Smooth muscle cell (in vitro differentiated cells): ENCODE data around the gene NLGN2. TPM values are rescaled to one million over a fixed set of nuclear protein-coding genes. Genes with fewer than 3 reads are reported as not detected.

Experiments used
- DNase-seq: peaks from one replicate; lab custom pipeline; 2025; ENCODE audit not compliant: unreplicated experiment; lab: John Stamatoyannopoulos, UW
- H2AFZ ChIP-seq: fragments of 200-600 bp; sonication (generic); 2 replicates; pipeline ENCODE4 v1.6.0; 2016; ENCODE audit warnings: antibody characterized with exemption, low read depth, mild to moderate bottlenecking
- H3F3A ChIP-seq: fragments of 200-600 bp; sonication (generic); 2 replicates; pipeline ENCODE4 v1.6.0; 2017; ENCODE audit warnings: antibody characterized with exemption, low read depth
- H3K27ac ChIP-seq: fragments of 200-600 bp; sonication (generic); 2 replicates; pipeline ENCODE4 v1.5.1; 2016; ENCODE audit warnings: low read depth, mild to moderate bottlenecking
- H3K27me3 ChIP-seq: fragments of 200-600 bp; sonication (generic); 2 replicates; pipeline ENCODE4 v1.6.1; 2016; ENCODE audit warnings: low read depth, mild to moderate bottlenecking
- H3K36me3 ChIP-seq: fragments of 200-600 bp; sonication (generic); 2 replicates; pipeline ENCODE4 v1.5.1; 2016; ENCODE audit warnings: low read depth
- H3K4me1 ChIP-seq: fragments of 200-600 bp; sonication (generic); 2 replicates; pipeline ENCODE4 v1.5.1; 2016; ENCODE audit warnings: low read depth
- H3K4me2 ChIP-seq: fragments of 200-600 bp; sonication (generic); 2 replicates; pipeline ENCODE4 v1.6.0; 2016; ENCODE audit warnings: mild to moderate bottlenecking
- H3K4me3 ChIP-seq: fragments of 200-600 bp; sonication (generic); 2 replicates; pipeline ENCODE4 v1.5.1; 2016; ENCODE audit warnings: mild to moderate bottlenecking
- H3K79me2 ChIP-seq: fragments of 200-600 bp; sonication (generic); 2 replicates; pipeline ENCODE4 v1.6.0; 2016; ENCODE audit warnings: low read depth, mild to moderate bottlenecking
- H3K9ac ChIP-seq: fragments of 200-600 bp; sonication (generic); 2 replicates; pipeline ENCODE4 v1.6.0; 2016; ENCODE audit warnings: low read depth
- H3K9me3 ChIP-seq: fragments of 200-600 bp; sonication (generic); replicated peaks from 2 replicates; pipeline ENCODE4 v1.5.1; 2016; ENCODE audit warnings: low read depth
- H4K20me1 ChIP-seq: fragments of 200-600 bp; sonication (generic); 2 replicates; pipeline ENCODE4 v1.6.0; 2016; ENCODE audit warnings: low read depth
- CTCF ChIP-seq: fragments of 200-600 bp; sonication (generic); IDR thresholded peaks from 2 replicates; pipeline ENCODE4 v1.5.1; 2017; ENCODE audit warnings: borderline replicate concordance, mild to moderate bottlenecking, antibody characterized with exemption; ENCODE audit not compliant: insufficient read depth, poor library complexity, severe bottlenecking
- WGBS: methylation state at CpG from one replicate; pipeline ENCODE4 v1.1.7; 2016; ENCODE audit warnings: low lambda C conversion rate; 5-methylcytosine and 5-hydroxymethylcytosine counted together
- polyA plus RNA-seq: library from polyadenylated mRNA; unstranded; fragments of >200 nt; fragmentation: Nextera tagmentation; extraction: Ambion mirVana; gene quantifications from 2 replicates; pipeline ENCODE4 v1.2.1, GENCODE V29; 2016
- total RNA-seq: library from RNA; depleted of rRNA; stranded (reverse); fragments of >200 nt; gene quantifications from 2 replicates; pipeline ENCODE4 v1.2.3, GENCODE V29; 2014

Gene NLGN2
- total and polyA plus RNA-seq, 2 experiments from 2014 or later: 10.8 to 20.9 TPM

DNA sequence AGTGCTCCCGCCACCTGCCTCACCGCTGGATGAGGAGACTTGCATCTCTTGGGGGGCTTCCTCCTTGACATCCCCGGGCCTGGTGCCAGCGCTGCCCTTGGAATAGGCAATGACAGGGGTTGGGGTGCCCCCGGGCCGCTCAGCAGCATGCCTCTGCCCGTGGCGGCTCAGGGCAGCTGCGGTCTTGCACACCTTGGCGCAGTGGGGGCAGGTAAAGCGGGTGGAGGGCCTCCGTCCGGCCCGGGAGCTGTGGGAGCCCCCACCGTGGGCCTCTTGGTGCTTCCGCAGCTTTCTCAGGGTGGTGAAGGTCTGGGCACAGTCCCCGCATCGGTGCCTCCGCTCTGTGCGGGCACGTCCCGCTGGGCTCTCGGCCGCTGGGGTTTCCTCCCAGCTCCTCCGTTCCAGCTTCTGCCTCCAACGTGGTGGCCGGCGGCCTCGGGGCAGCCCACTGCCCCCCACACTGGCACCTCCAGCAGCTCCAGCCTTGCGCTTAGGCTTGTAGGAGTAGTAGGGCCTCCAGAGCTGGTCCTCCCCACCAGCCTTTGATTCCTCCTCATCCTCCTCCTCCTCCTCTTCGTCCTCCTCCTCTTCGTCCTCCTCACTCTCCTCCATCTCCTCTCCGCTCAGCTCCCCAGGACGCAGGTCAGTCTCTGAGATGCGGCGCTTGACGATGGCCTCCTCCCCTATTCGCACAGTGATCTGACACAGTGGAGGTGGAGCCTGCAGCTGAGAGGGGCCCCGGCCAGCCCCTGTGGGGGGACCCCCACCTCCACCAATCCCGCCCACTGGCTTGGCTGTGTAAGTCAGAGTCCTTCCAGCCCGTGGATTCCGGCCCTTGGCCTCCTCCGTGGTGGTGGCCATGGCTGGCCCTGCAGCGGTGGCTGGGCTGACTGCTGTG is 55.1 kb downstream of the NLGN2 start:
- Histone ChIP-seq H3K9me3 (no peaks in the 10 kb centered on the region), H3K4me2 (no peak overlapping the region), H3K79me2 (peaks cover 17% of the 10 kb centered on the region), H3K36me3 (no peaks in the 10 kb centered on the region), H3F3A (peaks cover 18% of the 10 kb centered on the region), H4K20me1 (peaks cover 39% of the 10 kb centered on the region), H3K27me3 (no peaks in the 10 kb centered on the region), H3K27ac (no peak overlapping the region), H2AFZ (no peak overlapping the region), H3K4me3 (no peak overlapping the region), H3K9ac (no peak overlapping the region), H3K4me1 (peaks cover 8% of the 10 kb centered on the region)
- no peak for TF ChIP-seq CTCF
- 96% methylated on average over 43 of the region's 44 CpGs for WGBS
- no peak for DNase-seq

GRCh38 chr17:7463372-7463846 is 55.8 kb downstream of the NLGN2 start:
- Histone ChIP-seq H3K4me3 (no peak overlapping the region), H2AFZ (no peak overlapping the region), H3K9me3 (no peaks in the 10 kb centered on the region), H3F3A (peaks cover 12% of the 10 kb centered on the region), H3K27ac (no peak overlapping the region), H3K27me3 (no peaks in the 10 kb centered on the region), H3K4me1 (peaks cover 8% of the 10 kb centered on the region), H4K20me1 (peaks cover 46% of the 10 kb centered on the region), H3K79me2 (peaks cover 23% of the 10 kb centered on the region), H3K4me2 (no peak overlapping the region), H3K36me3 (no peaks in the 10 kb centered on the region), H3K9ac (no peak overlapping the region)
- DNase-seq: no peak
- 96% methylated on average over 11 of the region's 14 CpGs for WGBS
- TF ChIP-seq CTCF: no peak

DNA sequence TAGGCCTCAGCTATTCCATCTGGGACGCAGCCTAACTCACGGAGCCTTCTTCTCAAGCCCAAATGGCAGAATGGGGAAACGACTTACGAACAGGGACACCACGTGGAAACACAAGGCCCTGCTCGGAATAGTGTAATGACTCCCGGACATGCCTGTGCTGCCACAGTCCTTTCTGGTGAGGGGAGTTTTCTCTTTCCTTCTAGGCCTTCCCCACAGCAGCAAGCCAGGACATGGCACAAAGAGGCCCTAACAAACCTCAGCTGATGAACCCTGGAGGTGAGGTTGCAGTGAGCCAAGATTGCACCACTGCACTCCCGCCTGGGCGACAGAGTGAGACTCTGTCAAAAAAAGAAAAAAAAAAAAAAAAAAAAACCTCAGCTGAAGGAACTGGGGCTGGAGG is 56.4 kb downstream of the NLGN2 start:
- H3K4me2 ChIP-seq: no peak overlapping the region
- no peak for TF ChIP-seq CTCF
- H3K27me3 ChIP-seq: no peaks in the 10 kb centered on the region
- peaks cover 30% of the 10 kb centered on the region for H3K79me2 ChIP-seq
- no peak overlapping the region for H3K27ac ChIP-seq
- 89% methylated on average over 9 of the region's 9 CpGs for WGBS
- H3K4me1 ChIP-seq: peaks cover 8% of the 10 kb centered on the region
- no peaks in the 10 kb centered on the region for H3K9me3 ChIP-seq
- no peak for DNase-seq
- no peak overlapping the region for H3K9ac ChIP-seq
- no peak overlapping the region for H3K4me3 ChIP-seq
- H2AFZ ChIP-seq: no peak overlapping the region
- H3K36me3 ChIP-seq: no peaks in the 10 kb centered on the region
- peaks cover 5% of the 10 kb centered on the region for H3F3A ChIP-seq
- peaks cover 53% of the 10 kb centered on the region for H4K20me1 ChIP-seq
